CD8-positive, alpha-beta memory T cell (primary cell): ENCODE data around the gene MSI2. TPM values are rescaled to one million over a fixed set of nuclear protein-coding genes. Genes with fewer than 3 reads are reported as not detected.

Experiments used
- CTCF ChIA-PET: fragments of 350-600 bp; sonication (Branson Sonifier 250); formaldehyde crosslinking; loops from one replicate; lab custom pipeline; 2021; ENCODE audit warnings: antibody characterized with exemption; lab: Charles Lee
- POLR2A ChIA-PET: fragments of 350-600 bp; sonication (Branson Sonifier 250); formaldehyde crosslinking; loops from one replicate; lab custom pipeline; 2021; ENCODE audit warnings: antibody characterized with exemption; lab: Charles Lee
- DNase-seq, 5 donors: peaks; one replicate each; pipeline versions ENCODE4 v3.0.0 to v3.0.0-alpha.2; 2020 to 2022; ENCODE audit warnings: mixed read lengths in 1 of 5
- H3K27ac ChIP-seq: one replicate; pipeline ENCODE4 v1.7.0; 2013; ENCODE audit warnings: low read depth, mild to moderate bottlenecking, low read length, moderate library complexity
- H3K27me3 ChIP-seq: 2 replicates; pipeline ENCODE4 v1.7.0; 2013; ENCODE audit warnings: low read length, mild to moderate bottlenecking; ENCODE audit not compliant: insufficient read depth, poor library complexity, severe bottlenecking
- H3K36me3 ChIP-seq: 2 replicates; pipeline ENCODE4 v1.7.0; 2013; ENCODE audit warnings: mild to moderate bottlenecking, low read length, moderate library complexity; ENCODE audit not compliant: insufficient read depth
- H3K4me1 ChIP-seq: 2 replicates; pipeline ENCODE4 v1.7.0; 2013; ENCODE audit warnings: mild to moderate bottlenecking, low read length, moderate library complexity; ENCODE audit not compliant: insufficient read depth
- H3K4me3 ChIP-seq: 2 replicates; pipeline ENCODE4 v1.7.0; 2013; ENCODE audit warnings: mild to moderate bottlenecking, low read length
- H3K9me3 ChIP-seq: 2 replicates; pipeline ENCODE4 v1.7.0; 2013; ENCODE audit warnings: mild to moderate bottlenecking, low read length
- H3K27ac Mint-ChIP-seq, 8 donors: one replicate each; pipeline ENCODE4 v1.8.0; 2020 to 2021; ENCODE audit warnings: mixed read lengths in 8 of 8, mild to moderate bottlenecking in 6 of 8, inconsistent platforms in 3 of 8, moderate library complexity in 3 of 8
- H3K27me3 Mint-ChIP-seq, 2 donors: one replicate each; pipeline ENCODE4 v1.8.0; 2020 to 2021; ENCODE audit warnings: mixed read lengths in 2 of 2, mild to moderate bottlenecking in 1 of 2, moderate library complexity in 1 of 2
- H3K36me3 Mint-ChIP-seq, 3 donors: one replicate each; pipeline ENCODE4 v1.8.0; 2020 to 2021; ENCODE audit warnings: mixed read lengths in 3 of 3, inconsistent platforms in 1 of 3, mild to moderate bottlenecking in 1 of 3
- H3K4me1 Mint-ChIP-seq, 3 donors: one replicate each; pipeline ENCODE4 v1.8.0; 2020 to 2021; ENCODE audit warnings: mixed read lengths in 3 of 3, inconsistent platforms in 1 of 3, mild to moderate bottlenecking in 1 of 3
- H3K4me3 Mint-ChIP-seq, 7 donors: one replicate each; pipeline ENCODE4 v1.8.0; 2020 to 2021; ENCODE audit warnings: mixed read lengths in 7 of 7, mild to moderate bottlenecking in 6 of 7, moderate library complexity in 4 of 7, inconsistent platforms in 2 of 7
- H3K9me3 Mint-ChIP-seq, 5 donors: one replicate each; pipeline ENCODE4 v1.8.0; 2020 to 2022; ENCODE audit warnings: mixed read lengths in 5 of 5, mild to moderate bottlenecking in 3 of 5, moderate library complexity in 2 of 5, inconsistent platforms in 1 of 5
- polyA plus RNA-seq: library from polyadenylated mRNA; unstranded; fragments of 300-500 nt; fragmentation: Illumina TruSeq; gene quantifications from one replicate; pipeline ENCODE4 v1.2.3, GENCODE V29; 2021
- total RNA-seq, 2 experiments: library from RNA; stranded (reverse); gene quantifications; one replicate each; pipeline ENCODE4 v1.2.3, GENCODE V29; 2021

MSI2 gene
- total and polyA plus RNA-seq, 3 experiments from 2014 or later: 2.3 to 58.0 (median 57.1) TPM

DNA sequence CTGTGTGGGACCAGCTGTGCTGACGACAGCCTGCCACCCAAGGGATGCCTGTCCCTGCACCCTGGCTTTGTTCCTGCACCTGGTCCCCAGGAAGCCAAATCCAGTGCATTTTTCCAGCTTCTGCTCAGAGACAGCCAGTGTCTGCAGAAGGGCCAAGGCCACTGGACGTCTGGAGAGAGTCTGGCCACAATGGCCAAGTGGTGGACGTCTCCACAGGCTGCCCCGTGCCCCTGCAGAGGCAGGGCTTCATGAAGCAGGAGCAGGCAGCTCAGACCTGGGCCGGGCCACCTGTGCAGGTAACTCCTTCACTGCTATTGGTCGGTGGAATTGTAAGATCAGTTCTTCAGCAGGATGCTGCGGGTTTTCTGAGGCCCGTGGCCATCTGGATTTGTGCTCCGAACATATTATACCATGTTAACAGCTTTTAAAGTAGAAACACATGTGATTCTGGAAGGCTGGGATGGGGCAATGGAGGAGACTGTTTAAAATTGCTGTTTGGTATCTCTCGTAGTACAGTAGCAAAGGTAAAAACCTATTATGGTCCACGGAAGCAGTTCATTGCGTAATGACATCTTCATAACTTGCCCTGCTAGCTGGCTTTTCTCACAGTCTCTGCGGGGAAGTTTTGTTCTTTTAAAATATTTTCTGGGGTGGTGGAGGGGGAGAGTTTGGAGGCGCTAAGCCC, 303.5 kb downstream of the MSI2 start:
- Histone ChIP-seq H3K9me3 (no peaks in the 10 kb centered on the region), H3K36me3 (peaks cover 5% of the 10 kb centered on the region), H3K27ac (no peak overlapping the region), H3K27me3 (no peaks in the 10 kb centered on the region), H3K4me1 (no peaks in the 10 kb centered on the region), H3K4me3 (no peak overlapping the region)
- DNase-seq: no peak
- Mint-ChIP-seq H3K27ac (peak overlapping the region in 2 of 8 donors; percentile 17 to 91), H3K4me3 (no peak overlapping the region), H3K27me3 (no peaks in the 10 kb centered on the region), H3K36me3 (peaks cover 0 to 19% (median 6%) of the 10 kb centered on the region in 3 donors), H3K9me3 (no peaks in the 10 kb centered on the region), H3K4me1 (peaks cover 16 to 43% (median 22%) of the 10 kb centered on the region in 3 donors)
- ChIA-PET CTCF (no interaction called here), POLR2A (interaction anchor here (0.6 kb wide), 1 partner anchor 307 kb away, joined by 3 read pairs; no protein-coding TSS in a partner anchor)

DNA sequence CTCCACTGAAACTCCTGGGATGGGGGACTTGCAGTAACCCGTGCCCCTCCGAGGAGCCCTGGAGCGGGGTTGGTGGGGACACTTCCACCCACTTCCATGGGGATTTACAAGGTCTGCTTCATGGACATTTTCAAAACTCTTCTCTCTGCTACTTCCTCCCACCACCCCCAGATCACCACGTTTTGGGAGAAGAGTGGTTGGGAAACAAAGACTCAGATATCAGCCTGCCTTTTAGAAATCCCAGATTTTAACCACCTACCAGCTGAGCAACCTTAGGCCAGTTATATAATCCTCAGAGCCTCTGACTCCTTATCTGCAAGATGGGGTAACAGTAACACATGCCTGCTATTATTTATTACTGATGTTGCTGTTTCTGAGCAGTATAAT, 304.0 kb downstream of the MSI2 start:
- Histone ChIP-seq H3K4me1 (no peaks in the 10 kb centered on the region), H3K36me3 (peaks cover 5% of the 10 kb centered on the region), H3K4me3 (no peak overlapping the region), H3K27ac (no peak overlapping the region), H3K9me3 (no peaks in the 10 kb centered on the region), H3K27me3 (no peaks in the 10 kb centered on the region)
- Mint-ChIP-seq H3K4me1 (peaks cover 16 to 41% (median 22%) of the 10 kb centered on the region in 3 donors), H3K36me3 (peaks cover 0 to 24% (median 7%) of the 10 kb centered on the region in 3 donors), H3K4me3 (no peak overlapping the region), H3K27me3 (no peaks in the 10 kb centered on the region), H3K9me3 (no peaks in the 10 kb centered on the region), H3K27ac (peak overlapping the region in 3 of 8 donors; percentile 17 to 91 (median 39))
- DNase-seq: no peak
- ChIA-PET POLR2A (interaction anchor here (0.6 kb wide), 1 partner anchor 363 kb away, joined by 3 read pairs; no protein-coding TSS in a partner anchor), CTCF (no interaction called here)

DNA sequence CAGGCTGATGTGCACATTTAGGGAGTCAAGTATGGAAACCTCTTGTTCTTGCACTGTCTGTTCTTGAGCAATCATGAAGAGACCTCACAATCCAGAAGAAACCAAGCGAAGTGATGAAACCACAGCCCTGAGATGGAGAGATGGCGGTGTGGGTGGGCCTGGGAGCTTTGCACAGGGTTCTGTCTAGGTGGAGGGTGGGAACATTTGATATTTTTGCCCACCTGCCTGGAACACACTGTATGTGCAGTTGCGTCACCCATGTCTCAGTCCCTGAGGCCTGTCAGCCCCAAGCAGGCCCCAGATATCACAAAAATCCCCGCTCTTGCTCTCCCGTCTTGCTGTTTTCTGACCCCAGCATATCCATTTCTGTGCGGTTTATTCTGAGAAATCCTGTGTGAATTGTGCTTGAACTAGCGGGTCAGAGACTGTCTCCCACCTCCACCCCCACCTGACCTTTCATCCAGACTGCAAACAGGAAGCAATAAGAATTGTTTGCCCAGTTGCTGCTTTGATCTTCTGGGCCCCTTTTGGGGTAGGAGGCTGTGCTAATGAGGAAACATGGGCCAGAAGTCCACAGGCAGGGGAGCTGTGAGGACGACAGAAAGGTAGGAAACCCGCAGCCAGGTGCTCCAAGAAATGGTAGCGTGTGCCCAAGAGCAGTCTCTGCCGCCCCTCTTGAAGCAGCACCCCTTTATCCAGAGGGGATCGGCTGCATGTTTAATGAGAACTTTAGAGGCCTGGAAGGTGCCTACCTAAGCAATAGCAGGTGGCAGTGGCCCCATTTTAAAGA, 304.9 kb downstream of the MSI2 start:
- H3K27ac ChIP-seq: no peak overlapping the region
- POLR2A ChIA-PET: interaction anchor here (0.6 kb wide), 1 partner anchor 364 kb away, joined by 3 read pairs; no protein-coding TSS in a partner anchor
- H3K36me3 Mint-ChIP-seq: peaks cover 0 to 31% (median 11%) of the 10 kb centered on the region in 3 donors
- peaks cover 16 to 37% (median 20%) of the 10 kb centered on the region in 3 donors for H3K4me1 Mint-ChIP-seq
- H3K4me3 ChIP-seq: no peak overlapping the region
- peak overlapping the region in 5 of 8 donors; percentile 39 to 93 (median 66) for H3K27ac Mint-ChIP-seq
- DNase-seq: no peak
- H3K9me3 Mint-ChIP-seq: no peaks in the 10 kb centered on the region
- no peaks in the 10 kb centered on the region for H3K27me3 ChIP-seq
- peaks cover 5% of the 10 kb centered on the region for H3K36me3 ChIP-seq
- no peaks in the 10 kb centered on the region for H3K4me1 ChIP-seq
- H3K4me3 Mint-ChIP-seq: peak overlapping the region in 1 of 7 donors; percentile 35
- H3K9me3 ChIP-seq: no peaks in the 10 kb centered on the region
- H3K27me3 Mint-ChIP-seq: no peaks in the 10 kb centered on the region
- CTCF ChIA-PET: no interaction called here

DNA sequence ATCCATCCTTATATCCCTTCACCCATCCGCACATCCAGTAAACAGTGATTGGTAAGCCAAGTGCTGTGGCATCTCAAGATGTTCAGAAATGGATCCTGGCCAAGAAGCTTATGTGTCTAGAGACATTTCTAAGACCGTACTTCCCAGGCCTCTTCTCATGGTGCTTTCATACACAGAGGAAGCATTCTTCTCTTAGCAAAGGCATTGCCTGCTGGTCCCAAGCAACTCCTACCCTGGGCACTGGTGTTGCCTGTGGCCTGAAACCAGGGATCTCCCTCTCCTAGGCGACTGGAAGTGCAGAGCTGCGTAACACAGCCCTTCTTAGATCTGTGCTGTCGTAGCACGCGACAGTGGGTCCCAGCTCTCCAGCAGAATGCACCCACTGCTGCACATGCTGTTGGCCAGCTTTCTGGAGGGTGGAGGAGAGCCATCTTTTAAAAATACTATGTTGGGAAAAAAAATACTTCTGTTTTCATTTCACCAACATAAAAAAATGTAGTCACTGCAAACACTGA, 305.9 kb downstream of the MSI2 start:
- peaks cover 0 to 30% (median 10%) of the 10 kb centered on the region in 3 donors for H3K36me3 Mint-ChIP-seq
- Histone ChIP-seq H3K27ac (no peak overlapping the region), H3K36me3 (peaks cover 5% of the 10 kb centered on the region)

DNA sequence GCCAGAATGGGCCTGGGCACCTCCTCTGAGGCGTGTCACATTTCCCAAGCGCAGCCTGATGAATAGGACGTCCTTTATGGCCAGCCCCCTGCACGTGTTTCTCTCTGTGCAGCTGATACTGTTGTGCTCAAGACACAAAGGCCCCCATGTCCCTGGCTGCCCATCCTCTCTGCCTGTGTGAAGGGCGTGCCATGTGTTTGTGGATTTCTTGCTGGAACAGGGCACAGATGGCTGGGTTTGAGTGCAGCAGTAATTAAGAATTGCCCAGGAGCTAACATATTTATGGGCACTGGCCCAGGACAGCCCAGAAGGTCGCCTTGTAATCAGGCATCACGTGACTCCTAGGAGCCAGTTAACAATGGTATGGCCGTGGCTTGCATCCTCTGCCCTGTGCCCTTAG, 307.6 kb downstream of the MSI2 start:
- H3K27ac ChIP-seq: no peak overlapping the region
- no peak for DNase-seq
- H3K4me3 ChIP-seq: no peak overlapping the region
- H3K4me1 ChIP-seq: no peaks in the 10 kb centered on the region
- no peaks in the 10 kb centered on the region for H3K9me3 Mint-ChIP-seq
- H3K36me3 ChIP-seq: no peaks in the 10 kb centered on the region
- peak overlapping the region in 2 of 8 donors; percentile 32 to 88 for H3K27ac Mint-ChIP-seq
- no peaks in the 10 kb centered on the region for H3K27me3 ChIP-seq
- POLR2A ChIA-PET: no interaction called here
- peaks cover 20 to 27% (median 23%) of the 10 kb centered on the region in 3 donors for H3K4me1 Mint-ChIP-seq
- no peaks in the 10 kb centered on the region for H3K27me3 Mint-ChIP-seq
- H3K4me3 Mint-ChIP-seq: no peak overlapping the region
- peaks cover 0 to 24% (median 5%) of the 10 kb centered on the region in 3 donors for H3K36me3 Mint-ChIP-seq
- no peaks in the 10 kb centered on the region for H3K9me3 ChIP-seq
- CTCF ChIA-PET: no interaction called here

More for the DNA sequence above, 305.9 kb downstream of the MSI2 start:
- CTCF ChIA-PET: no interaction called here
- H3K4me3 ChIP-seq: no peak overlapping the region
- no peaks in the 10 kb centered on the region for H3K9me3 ChIP-seq
- POLR2A ChIA-PET: no interaction called here
- Mint-ChIP-seq H3K4me3 (no peak overlapping the region), H3K27me3 (no peaks in the 10 kb centered on the region), H3K4me1 (peaks cover 20 to 35% (median 20%) of the 10 kb centered on the region in 3 donors), H3K9me3 (no peaks in the 10 kb centered on the region), H3K27ac (peak overlapping the region in 1 of 8 donors; percentile 28)
- H3K27me3 ChIP-seq: no peaks in the 10 kb centered on the region
- no peaks in the 10 kb centered on the region for H3K4me1 ChIP-seq
- DNase-seq: no peak

DNA sequence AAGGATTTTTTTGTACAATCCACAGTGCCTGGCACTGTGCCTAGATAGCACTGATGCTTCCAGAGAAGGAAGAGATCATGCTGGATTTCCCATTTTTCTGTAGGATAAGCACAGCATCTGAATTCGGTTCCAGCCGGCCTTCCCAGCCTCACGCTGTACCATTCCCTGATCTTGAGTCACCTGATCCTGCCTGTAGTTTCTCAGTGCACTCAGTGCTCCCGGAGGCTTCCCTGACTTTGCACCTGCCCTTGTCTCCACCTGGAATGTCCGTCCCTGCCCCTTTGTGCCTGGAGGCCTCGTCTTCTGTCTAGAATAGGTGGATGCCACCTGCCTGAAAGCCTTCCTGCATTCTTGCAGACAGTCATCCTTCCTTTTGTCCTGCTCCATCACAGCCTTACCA, 308.9 kb downstream of the MSI2 start:
- CTCF ChIA-PET: no interaction called here

DNA sequence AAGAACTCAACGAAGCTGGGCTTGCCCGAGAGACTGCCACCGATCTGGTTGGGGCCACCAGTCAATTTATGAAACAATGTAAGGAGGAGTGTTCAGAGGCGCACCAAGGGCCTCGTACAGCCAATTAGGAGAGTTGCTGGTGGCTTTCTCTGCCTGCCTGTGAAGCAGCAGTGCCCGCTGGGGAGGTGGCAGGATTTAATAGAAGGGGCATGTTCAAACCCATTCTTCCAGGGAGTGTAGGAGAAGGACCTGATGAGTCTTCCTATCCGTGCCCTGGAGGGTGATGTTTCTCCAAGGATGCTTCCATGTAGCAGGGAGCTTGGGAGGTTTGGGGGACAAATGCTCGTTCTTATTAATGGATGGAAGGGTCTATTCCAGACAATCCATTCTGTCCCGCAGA, 310.4 kb downstream of the MSI2 start:
- no peak overlapping the region for H3K27ac ChIP-seq
- CTCF ChIA-PET: no interaction called here

More for the DNA sequence above, 308.9 kb downstream of the MSI2 start:
- Histone ChIP-seq H3K27me3 (no peaks in the 10 kb centered on the region), H3K27ac (no peak overlapping the region), H3K4me1 (no peaks in the 10 kb centered on the region), H3K4me3 (no peak overlapping the region), H3K36me3 (no peaks in the 10 kb centered on the region), H3K9me3 (no peaks in the 10 kb centered on the region)
- Mint-ChIP-seq H3K27ac (peak overlapping the region in 2 of 8 donors; percentile 27 to 34), H3K9me3 (no peaks in the 10 kb centered on the region), H3K27me3 (no peaks in the 10 kb centered on the region), H3K4me3 (no peak overlapping the region), H3K36me3 (peaks cover 0 to 27% (median 5%) of the 10 kb centered on the region in 3 donors), H3K4me1 (peaks cover 18 to 24% (median 19%) of the 10 kb centered on the region in 3 donors)
- DNase-seq: no peak
- POLR2A ChIA-PET: no interaction called here

More for the DNA sequence above, 310.4 kb downstream of the MSI2 start:
- no peaks in the 10 kb centered on the region for H3K27me3 ChIP-seq
- H3K4me1 Mint-ChIP-seq: peaks cover 7 to 15% (median 8%) of the 10 kb centered on the region in 3 donors
- H3K4me3 Mint-ChIP-seq: no peak overlapping the region
- no peak overlapping the region for H3K4me3 ChIP-seq
- no peak for DNase-seq
- no peaks in the 10 kb centered on the region for H3K36me3 ChIP-seq
- no peaks in the 10 kb centered on the region for H3K4me1 ChIP-seq
- H3K27ac Mint-ChIP-seq: peak overlapping the region in 2 of 8 donors; percentile 46 to 71
- H3K9me3 Mint-ChIP-seq: no peaks in the 10 kb centered on the region
- no peaks in the 10 kb centered on the region for H3K27me3 Mint-ChIP-seq
- POLR2A ChIA-PET: no interaction called here
- peaks cover 0 to 26% (median 5%) of the 10 kb centered on the region in 3 donors for H3K36me3 Mint-ChIP-seq
- H3K9me3 ChIP-seq: no peaks in the 10 kb centered on the region
